Pancreas (tissue), 10 donors: ENCODE data around the gene OR6Q1. TPM values are rescaled to one million over a fixed set of nuclear protein-coding genes. Genes with fewer than 3 reads are reported as not detected.

Experiments used
- ATAC-seq, 4 donors: fragments of 200-7000 bp; cut with Tn5 transposase; one replicate each; pipeline versions ENCODE4 v1.8.0 to v1.9.1; 2020; ENCODE audit warnings: mild to moderate bottlenecking in 4 of 4, moderate library complexity in 4 of 4
- DNase-seq, 6 donors: peaks; one replicate each; pipeline ENCODE4 v3.0.0-alpha.2; 2020
- FAIRE-seq: peaks from 2 replicates; lab custom pipeline; 2012; peaks lifted over from hg19 to GRCh38; lab: Jason Lieb, UNC
- H3K27ac ChIP-seq, 4 donors: fragments of 200-600 bp; sonication (generic); 1 replicate in 3 of 4; 2 replicates in 1 of 4; pipeline versions ENCODE4 v1.5.0 to v1.8.0; 2020
- H3K27me3 ChIP-seq, 4 donors: fragments of 200-600 bp; one replicate each; pipeline ENCODE4 v1.8.0; 2021
- H3K36me3 ChIP-seq, 3 donors: fragments of 200-600 bp; sonication (generic) in 1 of 3; one replicate each; pipeline versions ENCODE4 v1.5.0 to v1.8.0; 2020 to 2021
- H3K4me1 ChIP-seq, 3 donors: fragments of 200-600 bp; one replicate each; pipeline ENCODE4 v1.8.0; 2021
- H3K4me3 ChIP-seq, 4 donors: fragments of 200-600 bp; sonication (generic) in 2 of 4; one replicate each; pipeline versions ENCODE4 v1.5.0 to v1.8.0; 2020 to 2021
- H3K9me3 ChIP-seq, 4 donors: fragments of 200-600 bp; one replicate each; pipeline ENCODE4 v1.8.0; 2021
- CTCF ChIP-seq, 4 donors: fragments of 200-600 bp; sonication (generic) in 3 of 4; IDR thresholded peaks; one replicate each; pipeline versions ENCODE4 v1.5.0 to v1.8.0; 2021; ENCODE audit warnings: antibody characterized with exemption in 4 of 4
- WGBS, 2 donors: extraction: QIAGEN DNeasy Blood & Tissue Kit; methylation state at CpG; one replicate each; pipeline ENCODE4 v1.1.7; 2013; 5-methylcytosine and 5-hydroxymethylcytosine counted together
- intact Hi-C, 3 donors: fragments of 100-400 bp; cut with DNase I; formaldehyde crosslinking; loops; one replicate each; pipeline versions ENCODE4 v1.11.1 to v1.14.2; 2022
- polyA plus RNA-seq, 2 donors: library from polyadenylated mRNA; stranded (reverse); fragments of 200-250 nt; gene quantifications; one replicate each; pipeline ENCODE4 v1.2.3, GENCODE V29; 2013
- total RNA-seq, 6 donors: library from RNA; stranded (reverse); fragmentation: NEBNext Ultra II Directional in 4 of 6; extraction: Animal tissue kit (Norgen Biotek cat#: 25700) in 4 of 6; gene quantifications; one replicate each; pipeline versions ENCODE4 v1.2.1 to v1.2.4, GENCODE V29; 2021 to 2023
- donor health status: healthy with polysubstance abuse.
- donor health status: DM: no; HTN: no; CAD: no; lungs with moderate emphysema.
- donor health status: DM: no; HTN: no; CAD: no.
- donor health status: control.
- donor health status: control.
- donor health status: Bipolar disorder and iron deficiency.
- donor health status: DM: yes; HTN: yes; CAD: no.
- donor health status: DM: no; HTN: no; CAD: no.
- donor health status: DM: no; HTN: no; CAD: no.
- donor health status: DM: yes; HTN: yes; CAD: no.

The OR6Q1 gene
- total and polyA plus RNA-seq, 8 donors = not detected

GRCh38 chr11:58047818-58048217, 17.1 kb downstream of the OR6Q1 start:
- H3K36me3 ChIP-seq = no peaks in the 10 kb centered on the region
- intact Hi-C loops = no loop called here

GRCh38 chr11:58055806-58056401, 25.2 kb downstream of the OR6Q1 start:
- no peak for DNase-seq
- no peak for FAIRE-seq
- WGBS, 2 donors = 83 to 93% methylated on average over 1 of the region's 1 CpG

More at GRCh38 chr11:58047818-58048217, 17.1 kb downstream of the OR6Q1 start:
- ATAC-seq = no peak
- Histone ChIP-seq H3K27me3 (no peaks in the 10 kb centered on the region), H3K4me1 (no peaks in the 10 kb centered on the region), H3K27ac (no peak overlapping the region), H3K9me3 (no peaks in the 10 kb centered on the region), H3K4me3 (no peak overlapping the region)
- no peak for DNase-seq
- FAIRE-seq = no peak
- TF ChIP-seq CTCF (IDR thresholded peaks at IDR 0.05) = no peak
- 78 to 87% methylated on average over 3 of the region's 3 CpGs for whole genome bisulfite sequencing, 2 donors

DNA sequence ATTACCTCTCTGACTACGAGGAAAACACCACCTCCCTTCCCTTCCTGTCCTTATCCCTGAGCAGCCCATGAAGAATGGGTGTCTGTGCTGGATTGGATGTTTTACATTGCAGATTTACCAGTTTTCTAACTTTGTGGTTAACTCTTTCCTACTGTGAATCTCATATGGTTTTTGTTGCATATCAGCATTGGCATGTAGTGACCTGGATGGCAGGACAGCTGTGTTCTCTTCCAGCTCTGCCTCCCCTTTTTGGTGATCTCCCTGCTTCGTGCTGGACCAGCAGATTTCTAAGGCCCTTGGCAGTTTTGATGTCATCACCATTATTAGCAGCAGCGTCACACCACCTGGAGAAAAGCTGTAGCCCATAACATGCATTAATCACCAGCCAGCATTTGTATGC, 26.7 kb downstream of the OR6Q1 start:
- ATAC-seq (no peak), DNase-seq (no peak), FAIRE-seq (no peak)
- 76 to 86% methylated on average over 3 of the region's 3 CpGs for WGBS, 2 donors
- Histone ChIP-seq H3K36me3 (no peaks in the 10 kb centered on the region), H3K4me1 (peaks cover 0 to 6% (median 6%) of the 10 kb centered on the region in 3 donors), H3K9me3 (no peaks in the 10 kb centered on the region), H3K27ac (peak overlapping the region in 2 of 4 donors; percentile 71 to 77), H3K4me3 (no peak overlapping the region), H3K27me3 (no peaks in the 10 kb centered on the region)
- intact Hi-C loops = no loop called here
- TF ChIP-seq CTCF (IDR thresholded peaks at IDR 0.05) = no peak

More at GRCh38 chr11:58055806-58056401, 25.2 kb downstream of the OR6Q1 start:
- no peaks in the 10 kb centered on the region for H3K27me3 ChIP-seq
- H3K9me3 ChIP-seq = no peaks in the 10 kb centered on the region
- H3K4me3 ChIP-seq = no peak overlapping the region
- no peak for TF ChIP-seq CTCF (IDR thresholded peaks at IDR 0.05)
- H3K27ac ChIP-seq = no peak overlapping the region
- no peak for ATAC-seq
- H3K4me1 ChIP-seq = peaks cover 0 to 6% (median 6%) of the 10 kb centered on the region in 3 donors
- no peaks in the 10 kb centered on the region for H3K36me3 ChIP-seq
- intact Hi-C loops = no loop called here

GRCh38 chr11:58058276-58059006, 27.7 kb downstream of the OR6Q1 start:
- TF ChIP-seq CTCF (IDR thresholded peaks at IDR 0.05) = no peak
- intact Hi-C loops = no loop called here
- H3K4me1 ChIP-seq = peaks cover 0 to 6% (median 6%) of the 10 kb centered on the region in 3 donors
- H3K9me3 ChIP-seq = no peaks in the 10 kb centered on the region
- no peaks in the 10 kb centered on the region for H3K36me3 ChIP-seq
- peak; percentile 30 to 39 (median 32) for ATAC-seq
- no peaks in the 10 kb centered on the region for H3K27me3 ChIP-seq
- WGBS, 2 donors = 60 to 69% methylated on average over 12 to 13 of the region's 13 CpGs
- no peak overlapping the region for H3K4me3 ChIP-seq
- peak in 5 of 6 donors; percentile 33 to 76 (median 54) for DNase-seq
- H3K27ac ChIP-seq = peak overlapping the region; percentile 24 to 77 (median 60)
- no peak for FAIRE-seq

DNA sequence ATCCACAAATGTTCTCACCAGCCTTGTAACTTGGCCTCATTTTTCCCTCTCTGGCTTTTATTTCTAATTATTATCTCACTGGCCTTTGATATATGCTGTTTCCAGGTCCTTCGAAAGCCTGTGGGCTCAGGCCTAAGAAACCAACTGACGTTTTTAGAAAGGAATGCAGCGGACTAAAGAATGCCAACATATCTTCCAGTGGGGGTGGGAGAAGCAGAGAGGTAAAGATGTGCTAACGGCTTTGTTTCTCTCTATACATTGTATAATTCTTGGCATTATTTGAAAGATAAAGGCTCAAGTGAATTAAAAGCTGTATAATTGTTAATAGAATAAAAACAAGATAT, 28.2 kb downstream of the OR6Q1 start:
- no peak for TF ChIP-seq CTCF (IDR thresholded peaks at IDR 0.05)
- no peak for DNase-seq
- Histone ChIP-seq H3K4me1 (peaks cover 0 to 6% (median 6%) of the 10 kb centered on the region in 3 donors), H3K4me3 (no peak overlapping the region), H3K36me3 (no peaks in the 10 kb centered on the region), H3K9me3 (no peaks in the 10 kb centered on the region), H3K27ac (peak overlapping the region; percentile 24 to 77 (median 60)), H3K27me3 (no peaks in the 10 kb centered on the region)
- intact Hi-C loops = no loop called here
- WGBS, 2 donors = 45 to 52% methylated on average over 4 of the region's 4 CpGs
- peak; percentile 60 to 70 (median 64) for ATAC-seq
- no peak for FAIRE-seq
